HG02571 (cell line): ENCODE measurements around the gene EIF4ENIF1.
"Not testable (repeated sequence)": the region's sequence is repeated elsewhere in the genome, so short reads cannot be mapped to it uniquely, and the experiment has no call there.

Experiments used
- ATAC-seq: cut with Tn5 transposase; IDR thresholded peaks from one replicate; pipeline ENCODE4 v1.9.1; 2021; ENCODE audit warnings: mild to moderate bottlenecking, moderate library complexity; ENCODE audit not compliant: unreplicated experiment

Gene EIF4ENIF1

DNA sequence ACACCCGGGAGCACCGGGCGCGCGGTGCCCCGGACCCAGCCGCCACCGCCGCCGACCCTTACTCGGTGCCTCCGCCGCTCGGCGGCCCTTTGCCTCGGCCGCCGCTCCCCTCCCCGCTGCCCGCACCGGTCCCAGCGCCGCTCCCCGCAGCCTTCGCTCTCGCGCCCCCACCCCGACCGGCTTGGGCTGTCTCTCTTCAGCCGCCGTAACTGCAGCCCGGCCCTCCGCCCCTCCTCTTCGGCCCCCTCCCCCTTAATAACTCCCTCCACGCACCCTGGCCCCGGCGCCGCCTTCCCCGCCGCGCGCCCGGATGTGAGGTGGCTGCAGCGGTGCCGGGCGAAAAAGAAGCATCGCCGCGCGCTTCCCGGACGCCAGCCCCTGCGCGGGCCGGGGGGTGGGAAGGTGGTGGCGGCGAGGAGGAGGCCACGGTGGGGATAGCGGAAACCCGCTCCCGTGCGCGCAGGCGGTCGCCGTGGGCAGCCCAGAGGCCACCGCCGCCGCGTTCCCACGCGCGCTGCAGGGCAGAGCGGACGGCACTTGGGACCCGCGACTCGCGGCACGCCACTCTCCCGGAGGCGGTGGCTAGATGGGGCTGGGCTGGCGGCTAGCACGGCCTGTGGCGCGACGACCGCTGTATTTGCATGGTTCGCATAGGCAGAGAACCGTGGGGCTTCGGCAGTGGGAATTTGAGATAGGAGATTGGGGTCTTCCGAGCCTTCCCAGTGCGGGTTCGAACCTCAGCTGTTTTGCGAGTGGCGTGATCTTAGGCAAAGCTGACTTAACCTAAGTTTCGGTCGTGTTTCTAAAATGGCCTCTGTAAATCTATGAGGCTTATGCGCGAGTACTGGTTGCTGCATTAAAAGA lies at the start of gene EIF4ENIF1:
Gene EIF4ENIF1 (minus strand): TSS at position 211 of the 864 bp plus-strand sequence. CDS start 1,124 bp downstream, outside the sequence.
- ATAC-seq: peak; percentile 41

GRCh38 chr22:31538815-31539214 lies 49.2 kb upstream of the EIF4ENIF1 start:
- no peak for ATAC-seq

DNA sequence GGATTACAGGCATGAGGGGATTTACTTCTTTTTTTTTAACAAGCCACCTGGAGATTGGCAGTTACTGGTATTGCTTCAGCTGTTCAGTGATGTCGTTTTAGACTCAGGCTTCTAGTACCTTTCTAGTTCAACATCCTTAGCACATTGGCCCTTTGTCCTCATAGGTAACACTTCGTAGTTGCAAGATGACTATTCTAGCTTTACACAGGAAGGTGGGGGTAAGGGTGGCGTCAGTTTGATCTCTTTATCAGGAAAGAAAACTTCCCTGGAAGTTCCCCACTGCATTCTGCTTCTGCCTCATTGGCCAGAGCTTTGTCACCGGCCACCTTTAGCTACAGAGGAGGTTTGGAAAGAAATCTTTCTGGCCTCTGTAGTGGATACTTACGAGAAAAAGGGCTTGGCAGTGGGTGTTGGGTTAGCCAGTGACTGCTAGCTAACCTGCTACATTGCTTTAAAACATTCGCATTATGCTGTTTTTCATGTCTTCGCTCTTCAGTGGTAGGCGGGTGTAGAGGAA lies 47.4 kb upstream of the EIF4ENIF1 start:
- ATAC-seq: no peak

DNA sequence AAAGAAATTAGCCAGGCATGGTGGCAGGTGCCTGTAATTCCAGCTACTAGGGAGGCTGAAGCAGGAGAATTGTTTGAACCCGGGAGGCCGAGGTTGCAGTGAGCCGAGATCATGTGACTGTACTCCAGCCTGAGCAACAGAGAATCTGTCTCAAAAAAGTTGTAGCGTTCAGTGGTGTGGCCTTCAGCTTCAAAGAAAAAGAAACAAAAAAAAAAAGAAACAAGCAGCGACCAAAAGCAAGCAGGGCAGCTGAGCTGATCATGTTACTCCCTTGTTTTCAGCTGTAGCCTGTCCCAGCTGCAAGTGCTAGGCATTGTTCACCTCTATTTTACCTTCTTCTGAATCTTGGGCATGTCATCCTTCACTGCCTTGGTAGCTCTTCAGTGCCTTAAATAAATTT lies 43.7 kb upstream of the EIF4ENIF1 start:
- no peak for ATAC-seq

GRCh38 chr22:31532060-31532459 lies 42.4 kb upstream of the EIF4ENIF1 start:
- no peak for ATAC-seq

DNA sequence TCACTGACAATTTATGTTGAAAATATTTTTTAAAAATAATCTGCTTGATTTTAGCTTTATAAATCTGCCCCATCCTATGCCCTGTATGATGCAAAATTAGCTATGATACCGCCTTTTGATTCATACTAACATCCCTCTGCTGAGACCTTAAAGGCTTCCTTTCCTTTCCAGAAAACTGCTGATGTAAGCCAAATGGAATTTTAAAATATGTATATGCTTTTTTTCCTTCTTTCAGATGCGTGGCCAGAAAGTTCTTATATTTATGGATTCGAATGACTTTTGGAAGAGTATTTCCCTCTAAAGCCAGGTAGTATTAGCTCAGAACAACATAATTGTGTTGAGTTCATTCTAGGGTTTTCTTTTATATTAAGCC lies 41.2 kb upstream of the EIF4ENIF1 start:
- ATAC-seq: no peak

- no peak for ATAC-seq
Observed at GRCh38 chr22:31526270-31526669, 36.6 kb upstream of the EIF4ENIF1 start.

DNA sequence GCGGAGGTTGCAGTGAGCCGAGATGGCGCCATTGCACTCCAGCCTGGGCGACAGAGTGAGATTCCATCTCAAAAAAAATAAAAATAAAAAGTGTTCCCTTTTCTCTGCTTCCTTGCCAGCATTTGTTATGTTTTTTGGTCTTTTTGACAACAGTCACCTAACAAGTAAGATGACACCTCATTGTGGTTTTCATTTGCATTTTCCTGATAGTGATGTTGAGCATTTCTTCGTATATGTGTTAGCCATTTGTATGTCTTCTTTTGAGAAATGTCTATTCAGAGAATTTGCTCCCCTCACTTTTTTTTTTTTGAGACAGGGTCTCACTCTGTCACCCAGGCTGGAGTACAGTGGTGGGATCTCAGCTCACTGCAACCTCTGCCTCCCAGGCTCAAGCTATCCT lies 34.5 kb upstream of the EIF4ENIF1 start:
- ATAC-seq: not testable (repeated sequence)

- ATAC-seq: no peak
Observed at GRCh38 chr22:31520051-31520450, 30.4 kb upstream of the EIF4ENIF1 start.

- ATAC-seq: no peak
Observed at GRCh38 chr22:31509061-31509762, 19.6 kb upstream of the EIF4ENIF1 start.

DNA sequence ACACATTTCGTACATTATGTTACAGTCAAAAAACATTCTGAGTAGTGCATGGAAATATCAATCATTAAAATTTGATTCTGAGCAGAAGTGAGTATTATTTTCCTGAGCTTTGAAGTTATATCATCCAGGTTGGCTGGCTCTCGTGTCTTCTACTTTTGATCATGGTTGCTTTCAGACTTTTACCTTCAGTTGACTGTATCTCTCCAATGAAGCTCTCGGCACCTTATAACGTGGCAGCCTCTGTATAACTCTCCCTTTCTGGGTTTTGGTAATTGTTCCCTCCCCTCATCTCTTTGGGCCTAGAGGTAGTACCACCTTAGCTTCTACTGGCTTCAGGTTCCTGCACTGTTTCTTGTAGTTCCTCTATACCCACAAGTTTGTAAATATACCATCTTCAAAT lies 18.9 kb upstream of the EIF4ENIF1 start:
- no peak for ATAC-seq

DNA sequence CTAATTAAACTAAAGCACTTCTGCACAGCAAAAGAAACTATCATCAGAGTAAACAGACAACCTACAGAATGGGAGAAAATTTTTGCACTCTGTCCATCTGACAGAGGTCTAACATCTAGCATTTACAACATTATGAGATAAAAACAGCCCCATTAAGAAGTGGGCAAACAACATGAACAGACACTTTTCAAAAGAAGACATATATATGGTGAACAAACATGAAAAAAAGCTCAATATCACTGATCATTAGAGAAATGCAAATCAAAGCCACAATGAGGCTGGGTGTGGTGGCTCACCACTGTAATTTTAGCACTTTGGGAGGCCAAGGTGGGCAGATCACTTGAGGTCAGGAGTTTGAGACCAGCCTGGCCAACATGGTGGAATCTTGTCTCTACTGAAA lies 17.9 kb upstream of the EIF4ENIF1 start:
- not testable (repeated sequence) for ATAC-seq

DNA sequence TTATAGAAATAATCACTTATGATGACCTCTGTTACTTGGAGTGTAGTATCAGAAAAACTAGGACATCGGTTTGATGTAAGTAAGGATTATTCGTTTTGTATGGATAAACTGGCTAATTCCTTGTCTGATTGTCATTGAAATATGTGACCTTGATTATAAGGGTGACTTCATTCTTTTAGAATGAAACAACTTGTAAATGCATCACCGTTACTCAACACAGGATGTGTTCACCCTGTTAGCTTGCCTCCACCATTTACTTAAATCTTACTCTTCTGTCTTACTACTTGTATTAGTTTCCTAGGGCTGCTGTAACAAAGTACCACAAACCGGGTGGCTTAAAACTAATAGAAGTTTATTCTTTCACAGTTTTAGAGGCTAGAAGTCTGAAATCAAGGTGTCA lies 14.6 kb upstream of the EIF4ENIF1 start:
- no peak for ATAC-seq

DNA sequence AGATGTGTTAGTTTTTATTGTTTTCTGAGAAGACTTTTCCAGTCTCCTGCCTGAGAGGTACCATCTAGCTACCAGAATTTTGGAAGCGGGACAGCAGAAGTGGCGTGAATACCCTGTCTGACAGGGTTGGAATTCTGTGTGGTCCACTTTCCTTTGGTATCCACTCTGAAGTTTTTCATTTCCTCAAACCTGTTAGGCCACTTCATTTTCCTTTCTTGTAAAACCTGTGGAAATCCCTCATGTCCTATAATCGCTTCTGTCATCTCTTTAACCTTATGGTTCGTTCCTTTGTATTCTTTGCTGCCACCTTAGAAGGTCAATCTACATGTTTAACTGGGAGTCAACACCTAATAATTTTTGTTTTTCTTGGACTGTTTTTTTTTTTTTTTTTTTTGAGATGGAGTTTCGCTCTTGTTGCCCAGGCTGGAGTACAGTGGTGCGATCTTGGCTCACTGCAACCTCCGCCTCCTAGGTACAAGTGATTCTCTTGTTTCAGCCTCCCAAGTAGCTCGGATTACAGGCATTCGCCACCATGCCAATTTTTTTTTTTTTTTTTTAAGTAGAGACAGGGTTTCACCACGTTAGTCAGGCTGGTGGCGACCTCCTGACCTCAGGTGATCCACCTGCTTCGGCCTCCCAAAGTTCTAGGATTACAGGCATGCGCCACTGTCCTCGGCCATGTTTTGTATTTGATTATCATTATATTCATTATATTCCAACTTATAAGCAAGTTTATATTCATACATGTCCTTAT lies 13.7 kb upstream of the EIF4ENIF1 start:
- no peak for ATAC-seq

DNA sequence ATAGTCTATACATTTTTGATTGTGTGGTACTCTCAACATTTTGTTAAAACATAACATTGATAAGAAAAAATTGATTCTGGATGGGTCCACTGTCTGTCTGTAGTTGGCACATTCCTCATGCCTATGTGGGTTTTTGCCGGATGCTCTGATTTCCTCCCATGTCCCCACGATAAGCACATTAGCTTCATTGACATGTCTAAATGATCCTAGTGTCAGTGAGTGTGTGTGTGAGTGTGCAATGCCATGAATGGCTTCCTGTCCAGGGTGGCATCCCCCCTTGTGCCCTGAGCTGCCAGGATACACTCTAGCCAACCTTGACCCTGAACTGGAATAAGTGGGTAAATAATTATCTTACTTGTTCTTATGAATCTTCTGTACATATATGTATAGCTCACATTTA lies 12.1 kb upstream of the EIF4ENIF1 start:
- no peak for ATAC-seq

- ATAC-seq: no peak
Observed at GRCh38 chr22:31497148-31497938, 7.7 kb upstream of the EIF4ENIF1 start.

DNA sequence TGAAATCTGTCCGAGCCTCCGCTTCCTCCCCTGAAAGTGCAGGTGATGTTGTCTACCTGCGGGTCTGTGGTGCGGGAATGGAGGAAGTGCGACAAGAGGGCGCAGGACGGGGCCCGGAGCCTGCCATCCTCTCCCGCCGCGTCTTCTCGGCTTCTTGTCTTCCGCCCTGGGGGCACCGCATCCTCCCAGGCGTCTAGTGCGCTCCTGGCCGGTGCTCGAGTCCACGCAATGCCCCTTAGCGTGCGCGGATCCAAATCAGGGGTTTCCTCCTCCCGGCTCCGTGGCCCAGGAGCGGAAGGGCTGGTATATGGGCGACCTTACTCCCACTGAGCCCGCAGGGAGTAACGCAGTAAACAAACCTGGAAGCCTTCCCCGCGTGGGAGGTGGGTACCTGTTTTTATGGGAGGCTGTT lies 7.1 kb upstream of the EIF4ENIF1 start:
- peak; percentile 11 for ATAC-seq

- peak; percentile 66 for ATAC-seq
Observed at GRCh38 chr22:31496007-31496734, 6.5 kb upstream of the EIF4ENIF1 start, which contains the start of gene SFI1. Gene SFI1 (plus strand): TSS chr22:31496536. CDS start chr22:31508285, 11,749 bp downstream.

GRCh38 chr22:31495343-31495742 lies 5.7 kb upstream of the EIF4ENIF1 start:
- no peak for ATAC-seq

GRCh38 chr22:31493355-31493754 lies 3.7 kb upstream of the EIF4ENIF1 start:
- not testable (repeated sequence) for ATAC-seq
